SIG-M5 treated with dmso at 0.1 percent for 504 hours (cell line): ENCODE results near the gene UNC45B.
"Not testable (repeated sequence)": the region's sequence is repeated elsewhere in the genome, so short reads cannot be mapped to it uniquely, and the experiment has no call there.

ENCODE experiments used
- DNase-seq: peaks from one replicate; lab custom pipeline; 2025; ENCODE audit not compliant: unreplicated experiment; lab: John Stamatoyannopoulos, UW

Gene UNC45B, protein sequence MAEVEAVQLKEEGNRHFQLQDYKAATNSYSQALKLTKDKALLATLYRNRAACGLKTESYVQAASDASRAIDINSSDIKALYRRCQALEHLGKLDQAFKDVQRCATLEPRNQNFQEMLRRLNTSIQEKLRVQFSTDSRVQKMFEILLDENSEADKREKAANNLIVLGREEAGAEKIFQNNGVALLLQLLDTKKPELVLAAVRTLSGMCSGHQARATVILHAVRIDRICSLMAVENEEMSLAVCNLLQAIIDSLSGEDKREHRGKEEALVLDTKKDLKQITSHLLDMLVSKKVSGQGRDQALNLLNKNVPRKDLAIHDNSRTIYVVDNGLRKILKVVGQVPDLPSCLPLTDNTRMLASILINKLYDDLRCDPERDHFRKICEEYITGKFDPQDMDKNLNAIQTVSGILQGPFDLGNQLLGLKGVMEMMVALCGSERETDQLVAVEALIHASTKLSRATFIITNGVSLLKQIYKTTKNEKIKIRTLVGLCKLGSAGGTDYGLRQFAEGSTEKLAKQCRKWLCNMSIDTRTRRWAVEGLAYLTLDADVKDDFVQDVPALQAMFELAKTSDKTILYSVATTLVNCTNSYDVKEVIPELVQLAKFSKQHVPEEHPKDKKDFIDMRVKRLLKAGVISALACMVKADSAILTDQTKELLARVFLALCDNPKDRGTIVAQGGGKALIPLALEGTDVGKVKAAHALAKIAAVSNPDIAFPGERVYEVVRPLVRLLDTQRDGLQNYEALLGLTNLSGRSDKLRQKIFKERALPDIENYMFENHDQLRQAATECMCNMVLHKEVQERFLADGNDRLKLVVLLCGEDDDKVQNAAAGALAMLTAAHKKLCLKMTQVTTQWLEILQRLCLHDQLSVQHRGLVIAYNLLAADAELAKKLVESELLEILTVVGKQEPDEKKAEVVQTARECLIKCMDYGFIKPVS

DNA sequence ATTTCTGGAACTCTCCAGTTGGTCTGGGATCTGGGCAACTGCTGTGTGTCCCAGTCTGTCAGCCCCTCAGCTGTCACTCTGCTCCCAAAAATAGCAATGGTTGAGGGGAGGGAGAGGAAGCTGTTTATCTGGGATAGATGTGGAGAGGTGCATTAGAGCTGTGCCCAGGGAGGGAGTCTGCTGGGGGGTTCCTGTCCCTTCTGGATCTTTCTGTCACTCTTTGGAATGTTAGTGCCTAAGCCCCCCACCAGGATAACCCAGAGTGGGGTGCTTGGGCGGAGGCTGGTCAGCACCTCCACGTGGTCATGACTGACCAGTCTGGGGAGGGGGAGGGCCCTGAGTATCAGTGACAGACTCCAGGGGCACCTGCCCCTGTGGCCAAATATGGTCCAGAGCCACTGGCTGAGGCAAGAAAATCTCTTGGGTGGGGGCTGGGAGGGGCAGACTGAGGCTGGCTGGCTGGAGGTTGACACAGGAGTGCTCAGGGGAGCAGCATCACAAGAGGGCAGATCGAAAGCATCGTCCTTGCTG is at the start of gene UNC45B:
Gene UNC45B (plus strand): TSS at position 443 of the 531 bp plus-strand sequence. CDS start 447 bp downstream, outside the sequence.
- no peak for DNase-seq

DNA sequence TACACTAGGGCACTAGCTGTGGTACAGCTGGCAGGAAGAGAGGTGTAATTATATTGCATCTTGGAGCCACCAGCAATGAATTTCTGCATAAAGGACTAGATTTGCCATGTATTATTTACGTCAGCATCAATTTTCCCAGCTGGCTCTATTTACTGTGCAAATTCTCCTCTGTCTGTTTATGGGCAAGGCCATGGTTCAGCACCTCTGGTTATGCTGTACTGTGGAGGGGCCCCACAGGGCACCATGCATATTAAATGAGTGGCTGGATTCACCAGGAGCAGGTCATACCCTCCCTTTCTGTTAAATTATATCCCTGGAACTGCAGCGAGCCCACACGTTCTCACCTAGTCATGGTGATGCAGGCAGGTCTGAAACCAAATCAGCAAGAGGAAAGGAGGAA is 47.7 kb upstream of the UNC45B start:
- DNase-seq, result no peak

DNA sequence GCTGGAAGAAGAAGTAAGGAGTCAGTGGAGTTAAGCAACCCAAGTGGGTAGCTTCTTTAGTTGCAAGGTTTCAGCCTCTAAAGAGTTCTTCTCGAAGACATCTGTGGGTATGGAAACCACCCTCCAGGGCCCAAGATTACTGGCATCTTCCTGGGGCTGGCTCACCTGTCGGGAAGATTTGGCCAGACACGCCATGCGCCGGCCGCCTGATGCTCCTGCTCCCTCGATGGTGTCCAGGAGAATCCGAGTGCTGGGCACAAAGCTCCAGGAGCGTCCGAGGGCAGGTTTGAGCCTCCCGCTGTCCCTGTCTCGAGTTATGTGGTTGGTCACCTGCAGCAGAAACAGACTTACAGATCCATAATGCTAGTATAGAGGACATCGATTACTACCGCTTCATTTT is 46.6 kb upstream of the UNC45B start:
- no peak for DNase-seq

DNA sequence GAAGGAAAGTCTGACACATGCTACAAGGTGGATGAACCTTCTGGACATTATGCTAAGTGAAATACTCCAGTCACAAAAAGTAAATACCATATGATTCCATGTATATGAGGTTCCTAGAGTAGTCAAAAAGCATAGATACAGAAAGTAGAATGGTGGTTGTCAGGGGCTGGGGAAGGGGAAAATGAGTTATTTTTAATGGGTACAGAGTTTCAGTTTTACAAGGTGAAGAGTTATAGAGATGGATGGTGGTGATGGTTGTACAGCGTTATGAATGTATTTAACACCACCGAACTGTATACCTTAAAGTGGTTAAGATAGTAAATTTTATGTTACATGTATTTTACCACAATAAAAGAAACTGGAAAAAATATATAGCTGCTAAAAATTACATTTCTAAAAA is 45.9 kb upstream of the UNC45B start:
- no peak for DNase-seq

DNA sequence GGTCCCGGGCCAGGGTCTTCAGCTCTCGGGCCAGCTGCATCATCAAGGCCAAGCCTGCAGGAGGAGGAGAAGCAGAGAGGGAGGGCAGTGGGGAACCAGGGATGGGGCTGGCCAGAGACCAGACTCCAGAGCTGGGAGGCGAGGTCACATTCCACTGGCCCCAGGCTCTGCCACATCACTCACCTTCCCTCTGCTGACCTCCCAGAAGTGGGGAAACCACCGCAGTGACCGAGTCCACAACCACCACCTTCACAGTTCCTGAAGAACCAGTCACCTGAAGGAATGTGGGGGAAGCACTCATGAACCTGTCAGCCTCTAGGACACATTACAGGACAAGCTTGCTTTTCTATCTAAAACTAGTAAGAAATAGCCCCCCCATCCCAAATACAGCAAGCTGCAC is 44.3 kb upstream of the UNC45B start:
- no peak for DNase-seq

DNA sequence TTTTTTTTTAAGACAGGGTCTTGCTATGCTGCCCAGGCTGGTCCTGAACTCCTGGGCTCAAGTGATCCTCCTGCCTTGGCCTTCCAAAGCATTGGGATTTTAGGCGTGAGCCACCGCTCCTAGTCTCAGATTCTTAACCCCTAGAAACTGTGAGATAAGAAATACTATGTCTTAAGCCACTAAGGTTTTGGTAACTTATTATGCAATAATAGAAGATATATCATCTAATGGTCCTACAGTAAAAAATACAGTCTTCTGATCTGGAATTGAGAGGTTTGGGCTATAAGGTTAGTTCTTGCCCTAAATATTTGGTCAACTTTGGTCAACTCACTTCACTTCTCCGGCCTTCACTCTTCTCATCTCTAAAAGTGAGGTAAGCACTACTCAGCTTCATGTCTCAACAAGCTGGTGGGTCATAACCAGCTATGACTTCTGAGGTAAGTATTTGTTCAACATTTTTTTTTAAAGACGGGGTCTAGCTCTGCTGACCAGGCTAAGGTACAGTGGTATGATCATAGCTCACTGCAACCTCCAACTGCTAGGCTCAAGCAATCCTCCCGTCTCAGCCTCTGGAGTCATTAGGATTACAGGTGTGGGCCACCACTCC is 42.7 kb upstream of the UNC45B start:
- no peak for DNase-seq

DNA sequence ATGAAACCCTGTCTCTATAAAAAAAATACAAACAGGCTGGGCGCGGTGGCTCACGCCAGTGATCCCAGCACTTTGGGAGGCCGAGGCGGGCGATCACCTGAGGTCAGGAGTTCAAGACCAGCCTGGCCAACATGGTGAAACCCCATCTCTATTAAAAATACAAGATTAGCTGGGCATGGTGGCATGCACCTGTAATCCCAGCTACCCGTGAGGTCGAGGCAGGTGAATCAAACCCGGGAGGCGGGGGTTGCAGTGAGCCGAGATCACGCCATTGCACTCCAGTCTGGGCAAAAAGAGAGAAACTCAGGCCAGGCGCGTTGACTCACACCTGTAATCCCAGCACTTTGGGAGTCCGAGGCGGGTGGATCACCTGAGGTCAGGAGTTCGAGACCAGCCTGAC is 36.8 kb upstream of the UNC45B start:
- DNase-seq, result not testable (repeated sequence)

DNA sequence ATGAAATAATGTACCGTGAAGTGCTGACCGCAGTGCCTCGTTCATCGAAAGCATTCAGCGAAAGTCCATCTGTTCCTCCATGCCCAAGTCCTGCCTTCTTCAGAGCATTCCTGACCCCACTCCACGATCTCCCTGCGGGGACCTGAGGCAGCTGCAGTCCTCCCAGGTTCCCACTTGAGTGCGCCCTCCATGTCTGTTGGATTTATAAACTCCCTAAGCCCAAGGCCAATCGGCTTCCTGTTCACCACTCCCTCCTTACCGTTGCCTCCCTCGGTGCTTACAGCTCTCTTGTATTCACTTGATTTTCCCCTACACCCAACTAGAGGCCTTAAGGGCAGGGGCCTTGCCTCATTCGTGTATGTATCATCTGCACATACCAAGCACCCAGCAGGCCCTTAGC is 30.8 kb upstream of the UNC45B start:
- DNase-seq, result no peak

DNA sequence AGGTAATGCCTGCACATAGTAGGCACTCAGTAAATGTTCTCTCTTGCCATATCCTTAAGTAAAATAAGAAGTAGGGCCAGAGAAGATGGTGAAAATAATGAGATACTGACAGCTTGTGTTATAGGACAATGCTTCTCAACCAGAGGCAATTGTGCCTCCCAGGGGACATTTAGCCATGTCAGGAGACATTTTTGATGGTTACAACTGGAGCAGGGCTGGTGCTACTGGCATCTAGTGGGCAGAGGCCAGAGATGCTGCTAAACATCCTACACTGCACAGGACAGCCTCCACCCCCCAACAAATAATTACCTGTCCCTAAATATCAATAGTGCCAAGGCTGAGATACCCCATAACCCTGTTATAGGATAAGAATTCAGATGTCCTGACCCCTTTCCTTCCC is 29.6 kb upstream of the UNC45B start:
- DNase-seq, result peak; percentile 41

DNA sequence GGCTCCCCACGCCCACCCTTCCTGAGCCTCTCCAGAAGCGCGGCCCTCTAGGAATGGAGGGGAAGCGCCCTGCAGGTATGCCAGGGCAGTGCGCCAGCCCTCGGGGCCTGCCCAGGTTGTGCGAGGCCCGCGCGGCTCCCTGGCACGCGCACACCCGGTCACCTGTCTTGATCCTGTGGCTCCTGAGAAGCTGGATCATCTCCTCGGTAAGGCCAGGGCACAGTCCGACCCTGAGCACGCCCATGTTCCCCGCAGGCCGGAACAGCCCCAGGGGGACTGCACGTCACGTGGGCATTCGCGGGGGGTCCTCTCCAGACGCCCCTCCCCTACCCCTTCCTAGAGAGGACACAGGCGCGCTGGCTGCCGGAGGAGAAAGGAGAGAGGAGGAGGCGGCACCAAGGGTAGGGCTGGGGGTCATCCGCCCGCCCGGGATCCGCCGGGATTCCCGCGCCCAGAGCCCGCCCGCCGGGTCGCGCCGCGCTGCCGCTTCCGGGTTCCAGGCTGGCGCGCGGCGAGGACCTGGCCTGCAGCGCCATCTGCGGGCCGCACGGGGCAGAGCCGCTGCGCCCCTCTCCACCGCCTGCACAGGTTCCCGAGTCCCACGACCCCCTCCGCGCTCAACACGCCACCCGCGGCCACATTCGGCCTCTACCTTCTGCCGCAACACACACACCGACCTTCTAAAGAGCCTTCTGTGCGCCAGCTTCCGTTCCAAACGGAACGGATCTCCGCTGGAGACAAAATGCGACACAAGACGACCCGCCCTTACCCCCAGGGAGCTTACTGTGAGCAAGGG is 28.0 kb upstream of the UNC45B start, which contains the start of gene RAD51D:
Gene RAD51D (minus strand): TSS at position 491 of the 796 bp plus-strand sequence. CDS start 247 bp downstream, at position 244.
- peak; percentile 65 for DNase-seq

DNA sequence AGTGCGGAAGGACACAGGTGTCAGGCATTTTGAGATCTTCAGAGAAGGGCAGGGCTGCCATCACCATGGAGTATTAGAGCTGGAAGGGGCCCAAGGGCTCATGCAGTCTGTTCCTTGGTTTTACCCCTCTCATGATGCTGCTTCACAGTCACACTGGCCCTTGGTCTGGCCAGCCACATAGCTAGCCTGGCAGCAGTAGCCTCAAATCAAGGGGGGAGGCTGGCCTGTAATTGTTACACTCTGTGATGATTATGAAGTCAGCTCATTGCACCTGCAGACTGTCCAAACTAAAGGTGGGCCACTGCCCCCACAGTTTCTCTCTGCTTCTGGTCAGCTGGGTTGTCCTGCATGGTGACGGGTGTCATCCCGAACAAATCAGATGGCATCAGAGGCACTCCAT is 26.3 kb upstream of the UNC45B start, which contains the start of gene FNDC8:
Gene FNDC8 (plus strand): TSS at position 301 of the 400 bp plus-strand sequence. CDS start 79 bp downstream, at position 380.
- no peak for DNase-seq

DNA sequence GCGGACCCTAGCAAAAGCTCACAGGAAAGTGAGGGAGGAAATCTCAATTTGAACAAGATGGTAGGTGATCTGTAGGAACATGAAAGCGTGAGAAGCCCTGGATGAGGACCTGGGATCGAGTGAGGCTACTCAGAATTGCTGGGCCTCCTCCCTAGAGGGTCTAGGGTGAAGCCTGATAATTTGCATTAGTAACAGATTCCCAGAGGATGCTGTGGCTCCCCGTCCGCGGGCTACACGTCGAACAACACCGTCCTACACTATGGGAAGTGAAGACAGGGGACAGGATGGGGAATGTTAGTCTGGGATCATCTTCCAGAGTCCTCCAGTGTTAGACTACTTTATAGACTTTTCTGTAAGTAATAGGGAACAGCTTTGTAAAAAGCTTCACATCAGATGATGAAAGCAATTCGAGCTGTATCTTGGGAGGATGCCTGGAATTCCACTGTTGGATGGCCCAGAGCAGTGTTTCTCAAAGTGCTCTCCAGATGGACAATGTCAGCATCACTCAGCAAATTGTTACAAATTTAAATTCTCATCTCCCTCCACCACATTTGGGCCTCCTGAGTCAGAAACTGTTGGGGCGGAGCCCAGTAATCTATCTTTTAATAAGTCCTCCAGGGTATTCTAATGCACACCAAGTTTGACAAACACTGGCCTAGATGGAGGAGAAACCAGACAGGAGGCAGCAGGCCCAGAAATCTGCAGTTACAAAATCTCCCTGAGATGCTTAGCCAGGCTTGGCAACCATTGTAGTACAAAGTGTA is 19.7 kb upstream of the UNC45B start:
- DNase-seq, result no peak

DNA sequence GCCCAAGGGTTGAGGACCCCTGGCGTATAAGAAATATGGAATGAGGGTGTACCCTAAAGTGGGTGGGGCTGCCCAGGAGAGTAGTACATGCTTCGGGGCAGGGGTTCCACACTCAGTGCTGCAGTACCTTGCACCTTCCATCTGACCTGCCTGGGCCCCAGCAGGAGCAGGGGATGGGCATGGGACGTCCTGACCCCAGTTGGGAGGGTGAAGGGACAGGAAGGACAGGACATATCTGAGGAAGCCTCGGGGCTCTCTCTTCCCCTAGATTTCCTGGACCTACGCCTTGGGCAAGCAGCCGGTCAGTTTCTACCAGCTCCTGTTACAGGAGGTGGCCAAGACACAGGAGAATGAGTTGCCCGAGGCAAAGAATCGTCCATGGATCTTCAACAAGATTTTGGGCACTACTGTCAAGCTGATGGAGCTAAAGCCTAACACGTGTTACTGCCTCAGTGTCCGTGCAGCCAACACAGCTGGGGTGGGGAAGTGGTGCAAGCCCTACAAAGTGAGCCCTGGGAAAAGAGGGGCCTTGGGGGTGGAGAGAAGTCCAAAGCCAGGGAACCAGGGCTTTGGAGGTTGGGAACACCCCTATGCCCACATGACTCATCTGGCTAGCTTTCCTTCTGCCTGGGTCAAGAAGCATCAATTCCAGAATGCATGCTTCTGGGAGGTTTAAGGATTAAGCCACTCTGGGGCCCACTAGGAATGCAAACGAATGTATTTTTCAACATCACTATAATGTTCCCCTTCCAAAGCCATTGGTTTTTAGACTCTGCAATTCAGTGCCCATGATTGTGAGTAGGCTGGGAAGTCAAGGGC is 18.3 kb upstream of the UNC45B start:
- no peak for DNase-seq

DNA sequence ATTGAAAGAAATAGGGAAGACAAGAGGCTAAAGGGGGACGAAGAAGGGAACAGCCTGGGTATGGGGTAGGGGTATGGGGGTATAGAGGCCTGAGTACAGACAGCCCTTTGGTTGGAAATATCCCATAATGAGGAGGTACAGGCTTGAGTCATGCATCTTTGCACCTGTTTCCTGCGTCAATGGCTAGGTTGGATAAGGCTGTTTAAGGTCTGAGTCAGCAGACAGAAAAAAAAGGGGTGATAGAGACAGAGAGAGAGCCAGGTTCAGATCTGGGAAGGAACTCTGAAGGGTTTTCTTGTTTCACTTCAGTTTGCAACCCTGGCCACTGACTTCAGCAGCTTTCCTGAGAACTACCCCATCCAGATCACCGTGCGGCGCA is 17.7 kb upstream of the UNC45B start:
- no peak for DNase-seq

DNA sequence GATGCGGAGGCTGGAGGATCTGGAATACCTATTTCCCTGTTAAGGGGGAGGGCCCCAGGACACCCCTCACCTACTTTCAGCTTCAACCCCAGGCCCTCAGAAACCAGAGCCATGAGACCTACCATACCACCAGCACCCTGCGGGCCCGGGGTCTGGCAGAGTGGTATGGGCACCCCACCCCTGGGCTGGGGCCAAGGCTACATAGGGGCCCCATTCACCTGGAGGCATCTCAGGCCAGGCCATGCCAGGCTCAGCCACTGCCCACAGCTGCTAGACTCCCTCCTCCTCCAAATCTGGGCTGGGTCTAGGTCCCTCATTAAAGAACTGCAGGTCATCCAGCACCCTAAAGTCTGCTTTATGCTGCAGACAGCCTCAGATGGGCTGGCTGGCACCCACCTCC is 17.2 kb upstream of the UNC45B start:
- DNase-seq, result no peak

DNA sequence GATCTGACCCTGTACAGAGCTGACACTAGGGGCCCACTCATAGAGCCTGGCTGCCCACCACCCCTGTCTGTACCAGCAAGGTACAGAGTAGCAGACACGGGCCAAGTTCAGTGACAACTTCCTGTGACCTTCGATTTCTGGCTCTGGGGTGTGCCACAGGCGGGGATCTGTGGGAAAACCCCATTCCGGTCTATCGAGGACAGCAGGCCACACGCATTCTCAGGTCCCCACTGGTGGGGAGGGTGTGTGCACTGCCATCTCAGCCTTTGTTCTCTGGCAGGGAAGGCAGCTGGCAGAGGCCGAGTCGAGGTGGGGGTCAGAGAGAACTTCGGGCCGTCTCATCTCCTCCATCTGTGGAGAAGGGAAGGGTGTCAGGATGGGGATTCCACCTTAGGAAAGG is 15.5 kb upstream of the UNC45B start:
- no peak for DNase-seq

DNA sequence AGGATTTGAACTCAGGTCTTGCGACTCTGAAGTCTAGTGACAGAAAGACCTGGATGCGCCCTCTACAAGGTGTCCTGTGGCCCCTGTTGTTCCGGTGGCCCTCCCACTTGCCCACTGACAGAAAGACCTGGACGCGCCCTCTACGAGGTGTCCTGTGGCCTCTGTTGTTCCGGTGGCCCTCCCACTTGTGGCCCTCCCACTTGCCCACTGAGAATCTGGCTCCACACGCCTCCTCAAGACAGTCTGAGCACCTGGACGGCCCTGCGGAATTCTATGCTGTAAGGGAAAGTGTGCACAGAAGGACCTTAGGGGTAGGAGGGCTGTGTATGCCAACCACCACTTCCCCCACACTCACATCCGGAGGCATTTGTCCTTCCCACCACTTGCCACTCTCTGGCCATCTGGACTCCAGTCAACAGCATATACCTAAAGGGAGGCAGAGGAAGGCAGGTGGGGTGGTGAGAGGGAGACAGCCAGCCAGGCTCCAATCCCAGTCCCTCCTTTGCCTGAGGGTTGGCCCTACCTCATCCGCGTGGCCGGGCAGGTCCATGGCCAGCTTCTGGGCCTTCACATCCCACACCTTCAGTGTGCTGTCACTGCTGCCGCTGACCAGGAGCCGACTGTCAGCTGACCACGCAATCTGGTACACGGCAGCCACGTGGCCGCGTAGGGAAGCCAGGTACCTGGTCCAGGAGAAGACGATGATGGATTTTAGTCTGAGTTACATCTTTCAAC is 14.6 kb upstream of the UNC45B start:
- DNase-seq, result no peak

DNA sequence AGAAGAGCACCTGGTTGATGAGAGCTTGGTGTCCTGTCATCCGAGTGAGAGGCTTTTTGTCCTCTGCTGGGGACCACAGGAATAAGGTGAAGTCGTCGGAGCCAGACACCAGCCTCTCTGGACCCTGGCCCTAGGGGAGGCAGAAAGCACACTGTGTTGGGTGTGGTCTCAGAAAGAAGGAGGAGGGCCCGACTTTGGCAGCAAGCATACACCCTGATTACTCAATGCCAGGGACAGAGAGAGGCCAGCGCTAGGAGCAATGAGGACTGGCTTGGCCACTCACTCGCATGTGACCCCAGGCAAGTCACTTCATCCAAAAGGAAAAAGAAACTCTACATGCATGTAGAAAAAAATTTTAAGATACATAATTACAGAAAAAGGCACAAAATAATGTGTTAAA is 12.3 kb upstream of the UNC45B start:
- no peak for DNase-seq
